Ovary (tissue), 9 donors: Measurements from ENCODE around the gene PDZRN3. TPM values are rescaled to one million over a fixed set of nuclear protein-coding genes. Genes with fewer than 3 reads are reported as not detected.

Source experiments
- DNase-seq, 5 donors: peaks; one replicate each; pipeline ENCODE4 v3.0.0-alpha.2; 2019 to 2020
- H3K27ac ChIP-seq, 2 donors: fragments of 200-600 bp; one replicate each; pipeline versions ENCODE4 v1.5.1 to v1.8.0; 2019 to 2022
- H3K27me3 ChIP-seq: fragments of 200-600 bp; one replicate; pipeline ENCODE4 v1.8.0; 2022
- H3K36me3 ChIP-seq: fragments of 200-600 bp; sonication (generic); one replicate; pipeline ENCODE4 v1.5.1; 2019
- H3K4me1 ChIP-seq: one replicate; pipeline ENCODE4 v1.8.1; 2013; ENCODE audit warnings: mild to moderate bottlenecking, moderate library complexity; ENCODE audit not compliant: insufficient read depth
- H3K4me3 ChIP-seq: fragments of 200-600 bp; sonication (generic); one replicate; pipeline ENCODE4 v1.5.1; 2017
- H3K9me3 ChIP-seq, 2 donors: fragments of 200-600 bp in 1 of 2; sonication (generic) in 1 of 2; one replicate each; pipeline versions ENCODE4 v1.5.1 to v1.8.1; 2013 to 2019; ENCODE audit warnings: mild to moderate bottlenecking in 1 of 2, moderate library complexity in 1 of 2
- EP300 ChIP-seq: sonication (generic); formaldehyde crosslinking; IDR thresholded peaks from one replicate; pipeline ENCODE4 v1.6.1; 2017; ENCODE audit warnings: antibody characterized with exemption
- POLR2A ChIP-seq: fragments of 450-650 bp; IDR thresholded peaks from one replicate; pipeline ENCODE4 v1.6.1; 2017; ENCODE audit warnings: antibody characterized with exemption, mild to moderate bottlenecking, moderate library complexity
- WGBS, 3 donors: extraction: QIAGEN DNeasy Blood & Tissue Kit in 1 of 3; methylation state at CpG; one replicate each; pipeline versions ENCODE4 v1.1.5 to v1.1.7; 2013 to 2017; 5-methylcytosine and 5-hydroxymethylcytosine counted together
- intact Hi-C, 4 donors: fragments of 100-400 bp; cut with DNase I; formaldehyde crosslinking; loops; one replicate each; pipeline versions ENCODE4 v1.11.0 to v1.15.1; 2022 to 2023
- polyA plus RNA-seq, 2 donors: library from polyadenylated mRNA; stranded (reverse); fragments of 200-250 nt in 1 of 2; fragments of 350-450 nt in 1 of 2; fragmentation: Illumina TruSeq in 1 of 2; extraction: RNeasy Lipid Tissue Mini Kit (QIAGEN cat#74804) in 1 of 2; gene quantifications; one replicate each; pipeline ENCODE4 v1.2.3, GENCODE V29; 2013 to 2014
- total RNA-seq, 7 donors: library from RNA; depleted of rRNA in 2 of 7; stranded (reverse); fragments of >200 nt in 2 of 7; fragmentation: NEBNext Ultra II Directional in 3 of 7; extraction: Animal tissue kit (Norgen Biotek cat#: 25700) in 3 of 7; gene quantifications; one replicate each; pipeline versions ENCODE4 v1.1.0 to v1.2.4, GENCODE V29; 2016 to 2023
- TF ChIP-seq, protein P1 (sequence below), 3 donors: fragments of 450-650 bp in 2 of 3; fragments of 200-600 bp in 1 of 3; IDR thresholded peaks; one replicate each; pipeline versions ENCODE4 v1.5.1 to v1.8.0; 2016 to 2022; ENCODE audit warnings: antibody characterized with exemption in 3 of 3, mild to moderate bottlenecking in 1 of 3
- donor health status: DM: no; HTN: no; CAD: no; lungs with moderate emphysema.
- donor health status: DM: no; HTN: no; CAD: no.
- donor health status: Bipolar disorder and iron deficiency.
- donor health status: DM: yes; HTN: yes; CAD: no.
- donor health status: DM: no; HTN: no; CAD: no.
- donor health status: DM: yes; HTN: yes; CAD: no.

Gene PDZRN3
- total and polyA plus RNA-seq, 9 donors = 68.1 to 161 (median 102) TPM

DNA sequence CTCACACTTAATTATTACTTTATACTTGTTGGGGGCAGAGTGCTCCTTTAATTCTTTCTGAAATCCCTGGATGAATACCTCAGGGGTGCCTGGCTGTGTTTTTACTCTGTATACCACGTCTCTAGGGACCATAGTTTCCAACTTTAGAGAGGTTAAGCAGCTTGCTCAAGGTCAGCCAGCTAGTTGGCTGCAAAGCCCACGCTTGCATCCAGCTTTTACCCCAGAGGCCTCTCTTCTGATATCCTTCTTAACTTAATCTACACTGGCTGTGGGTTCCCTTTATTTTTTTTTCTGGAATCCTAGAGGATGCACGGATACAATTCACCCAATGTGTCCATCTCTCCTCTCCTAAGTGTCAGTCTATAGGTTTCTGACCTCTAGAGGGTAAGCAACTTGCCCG is 1.4 kb downstream of the PDZRN3 start:
- Histone ChIP-seq H3K36me3 (no peaks in the 10 kb centered on the region), H3K4me1 (peaks cover 11% of the 10 kb centered on the region), H3K27ac (peak overlapping the region; percentile 48 to 85), H3K4me3 (peak overlapping the region; percentile 76), H3K9me3 (no peaks in the 10 kb centered on the region), H3K27me3 (no peaks in the 10 kb centered on the region)
- 1 to 6% (median 3%) methylated on average over 4 of the region's 4 CpGs for whole genome bisulfite sequencing, 3 donors
- DNase-seq = peak in 4 of 5 donors; percentile 34 to 54 (median 38)
- TF ChIP-seq, protein P1, sequence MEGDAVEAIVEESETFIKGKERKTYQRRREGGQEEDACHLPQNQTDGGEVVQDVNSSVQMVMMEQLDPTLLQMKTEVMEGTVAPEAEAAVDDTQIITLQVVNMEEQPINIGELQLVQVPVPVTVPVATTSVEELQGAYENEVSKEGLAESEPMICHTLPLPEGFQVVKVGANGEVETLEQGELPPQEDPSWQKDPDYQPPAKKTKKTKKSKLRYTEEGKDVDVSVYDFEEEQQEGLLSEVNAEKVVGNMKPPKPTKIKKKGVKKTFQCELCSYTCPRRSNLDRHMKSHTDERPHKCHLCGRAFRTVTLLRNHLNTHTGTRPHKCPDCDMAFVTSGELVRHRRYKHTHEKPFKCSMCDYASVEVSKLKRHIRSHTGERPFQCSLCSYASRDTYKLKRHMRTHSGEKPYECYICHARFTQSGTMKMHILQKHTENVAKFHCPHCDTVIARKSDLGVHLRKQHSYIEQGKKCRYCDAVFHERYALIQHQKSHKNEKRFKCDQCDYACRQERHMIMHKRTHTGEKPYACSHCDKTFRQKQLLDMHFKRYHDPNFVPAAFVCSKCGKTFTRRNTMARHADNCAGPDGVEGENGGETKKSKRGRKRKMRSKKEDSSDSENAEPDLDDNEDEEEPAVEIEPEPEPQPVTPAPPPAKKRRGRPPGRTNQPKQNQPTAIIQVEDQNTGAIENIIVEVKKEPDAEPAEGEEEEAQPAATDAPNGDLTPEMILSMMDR (IDR thresholded peaks at IDR 0.05) = no peak
- TF ChIP-seq EP300 (no peak), POLR2A (no peak)
- intact Hi-C loops = loop anchor here (5.0 to 10.0 kb wide), 9 partner anchors 69 to 519 kb away; no protein-coding TSS in a partner anchor

- TF ChIP-seq EP300 = no peak
- TF ChIP-seq, protein P1 (IDR thresholded peaks at IDR 0.05) = no peak
- TF ChIP-seq POLR2A = no peak
- Histone ChIP-seq H3K9me3 (no peaks in the 10 kb centered on the region), H3K27ac (peak overlapping the region; percentile 32 to 85), H3K4me1 (peaks cover 13% of the 10 kb centered on the region), H3K36me3 (no peaks in the 10 kb centered on the region), H3K4me3 (peak overlapping the region; percentile 76), H3K27me3 (no peaks in the 10 kb centered on the region)
- 4 to 9% (median 7%) methylated on average over 10 of the region's 10 CpGs for WGBS, 3 donors
- DNase-seq = peak; percentile 42 to 67 (median 52)
- intact Hi-C loops = loop anchor here (5.0 to 10.0 kb wide), 9 partner anchors 67 to 517 kb away; no protein-coding TSS in a partner anchor
Observed at GRCh38 chr3:73622091-73622805, 2.5 kb downstream of the PDZRN3 start.

DNA sequence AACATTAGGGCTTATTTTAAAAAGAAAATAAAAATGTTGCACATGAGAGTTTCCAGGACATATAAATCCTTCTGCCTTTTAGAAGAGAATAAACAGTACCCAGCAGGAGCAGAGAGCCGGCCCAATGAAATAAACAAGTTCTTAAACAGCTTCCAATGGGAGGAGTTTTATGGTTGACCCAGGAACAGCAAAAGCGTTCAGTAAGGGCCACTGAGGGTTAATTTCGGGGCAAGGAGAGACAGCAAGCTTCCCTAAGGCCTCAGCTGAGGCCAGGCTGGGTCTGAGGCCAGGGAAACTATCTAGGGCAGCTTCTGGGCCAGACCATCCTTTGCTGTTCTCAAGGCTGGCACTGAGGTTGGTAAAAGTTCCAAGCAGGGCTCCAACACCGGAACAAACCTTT is 3.4 kb downstream of the PDZRN3 start:
- no peak for DNase-seq
- Histone ChIP-seq H3K9me3 (no peaks in the 10 kb centered on the region), H3K36me3 (no peaks in the 10 kb centered on the region), H3K27ac (peak overlapping the region; percentile 32 to 85), H3K4me3 (peak overlapping the region; percentile 76), H3K4me1 (peaks cover 14% of the 10 kb centered on the region), H3K27me3 (no peaks in the 10 kb centered on the region)
- no peak for TF ChIP-seq EP300
- no peak for TF ChIP-seq POLR2A
- TF ChIP-seq, protein P1 (IDR thresholded peaks at IDR 0.05) = no peak
- WGBS, 3 donors = 2 to 4% (median 2%) methylated on average over 4 of the region's 4 CpGs
- intact Hi-C loops = loop anchor here (5.0 to 10.0 kb wide), 9 partner anchors 67 to 517 kb away; no protein-coding TSS in a partner anchor

- no peaks in the 10 kb centered on the region for H3K36me3 ChIP-seq
- 21 to 49% (median 36%) methylated on average over 2 of the region's 2 CpGs for WGBS, 3 donors
- no peaks in the 10 kb centered on the region for H3K27me3 ChIP-seq
- no peak for DNase-seq
- TF ChIP-seq EP300 (no peak), POLR2A (no peak)
- TF ChIP-seq, protein P1 (IDR thresholded peaks at IDR 0.05) = no peak
- H3K27ac ChIP-seq = no peak overlapping the region
- no peak overlapping the region for H3K4me3 ChIP-seq
- peaks cover 26% of the 10 kb centered on the region for H3K4me1 ChIP-seq
- intact Hi-C loops = no loop called here
- no peaks in the 10 kb centered on the region for H3K9me3 ChIP-seq
Observed at GRCh38 chr3:73618461-73618860, 6.3 kb downstream of the PDZRN3 start.
